Bone marrow (tissue), 2 donors: Measurements from ENCODE around the gene MAP4K1.
A peak's percentile ranks its signal among the peaks of the same experiment; 100 is the strongest.
"Not testable (repeated sequence)": the region's sequence is repeated elsewhere in the genome, so short reads cannot be mapped to it uniquely, and the experiment has no call there.

Experiments used
- DNase-seq, 2 donors: peaks; one replicate each; lab custom pipeline; 2025; lab: John Stamatoyannopoulos, UW

Gene MAP4K1

GRCh38 chr19:38624822-38625221, 7.1 kb upstream of the MAP4K1 start:
- DNase-seq: no peak

- no peak for DNase-seq
These were observed 1.8 kb upstream of the MAP4K1 start for GRCh38 chr19:38619361-38620174.

DNA sequence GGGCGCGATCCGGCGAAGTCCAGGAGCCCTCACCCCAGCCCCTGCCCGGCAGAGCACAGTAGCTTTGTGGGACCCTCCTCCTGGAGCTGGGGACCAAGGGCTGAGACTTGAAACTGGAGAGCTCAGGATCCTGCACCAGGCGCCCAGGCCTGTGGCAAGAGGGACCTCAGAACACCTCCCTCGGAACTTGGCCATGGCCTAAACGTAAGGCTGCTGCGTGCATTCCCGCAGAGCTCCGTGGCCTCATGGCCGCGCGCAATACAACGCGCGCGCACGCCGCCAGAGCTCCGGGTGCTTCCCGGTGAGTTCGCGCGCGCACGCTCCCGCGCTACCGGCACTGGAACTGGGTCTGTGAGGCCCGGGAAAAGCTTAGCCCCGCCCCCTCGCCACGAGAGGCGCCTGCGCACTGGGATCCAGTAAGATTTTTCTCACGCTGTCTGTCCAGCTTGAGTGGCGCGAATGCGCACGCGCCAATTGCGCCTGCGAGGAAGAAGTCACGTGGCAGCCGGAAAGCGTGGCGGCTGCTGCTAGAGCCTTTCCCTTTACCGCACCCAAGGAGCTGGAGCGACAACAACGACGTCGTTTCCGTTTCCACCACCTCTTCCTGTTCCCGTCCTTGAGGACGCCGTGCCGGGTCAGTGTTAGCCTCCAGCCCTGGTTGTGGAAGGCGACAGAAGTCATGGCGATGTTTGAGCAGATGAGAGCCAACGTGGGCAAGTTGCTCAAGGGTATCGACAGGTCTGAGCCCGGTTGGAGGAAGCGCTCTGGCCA, 1.0 kb upstream of the MAP4K1 start, which contains the start of gene EIF3K:
EIF3K (plus strand) TSS at position 599 of the 771 bp plus-strand sequence; CDS start at position 680, 81 bp downstream.
- DNase-seq: peak; percentile 92 to 96

GRCh38 chr19:38617283-38617763, 430 bp downstream of the MAP4K1 start:
- DNase-seq: no peak

- DNase-seq: no peak
These were observed 1.5 kb downstream of the MAP4K1 start for GRCh38 chr19:38616265-38616664.

DNA sequence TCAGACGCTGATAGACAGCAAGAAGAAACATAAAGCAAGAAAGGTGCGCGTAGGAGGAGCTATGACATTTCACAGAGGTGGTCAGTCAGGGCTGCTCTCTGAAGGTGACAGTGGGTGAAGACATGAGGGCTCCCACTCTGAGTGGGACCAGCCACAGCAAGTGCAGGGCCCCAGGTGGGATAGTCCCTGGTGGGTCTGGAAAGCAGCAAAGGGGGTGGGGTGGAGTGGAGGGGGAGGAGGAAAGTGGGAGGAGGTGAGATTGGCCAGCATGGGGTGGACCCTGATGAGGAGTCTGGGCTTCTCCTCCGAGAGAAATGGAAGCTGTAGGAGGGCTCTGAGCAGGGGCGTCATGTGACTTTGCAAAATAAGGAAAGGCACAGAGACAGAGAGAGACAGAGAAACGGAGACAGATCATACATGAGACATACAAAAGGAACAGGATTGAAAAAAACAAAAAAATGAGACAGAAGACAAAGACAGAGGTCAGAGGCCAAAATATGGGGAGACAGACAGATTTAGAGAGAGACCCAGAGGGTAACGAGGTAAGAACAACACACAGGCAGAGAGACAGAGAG, 2.7 kb downstream of the MAP4K1 start:
- no peak for DNase-seq

- no peak for DNase-seq
These were observed 3.5 kb downstream of the MAP4K1 start for GRCh38 chr19:38614289-38614688.

DNA sequence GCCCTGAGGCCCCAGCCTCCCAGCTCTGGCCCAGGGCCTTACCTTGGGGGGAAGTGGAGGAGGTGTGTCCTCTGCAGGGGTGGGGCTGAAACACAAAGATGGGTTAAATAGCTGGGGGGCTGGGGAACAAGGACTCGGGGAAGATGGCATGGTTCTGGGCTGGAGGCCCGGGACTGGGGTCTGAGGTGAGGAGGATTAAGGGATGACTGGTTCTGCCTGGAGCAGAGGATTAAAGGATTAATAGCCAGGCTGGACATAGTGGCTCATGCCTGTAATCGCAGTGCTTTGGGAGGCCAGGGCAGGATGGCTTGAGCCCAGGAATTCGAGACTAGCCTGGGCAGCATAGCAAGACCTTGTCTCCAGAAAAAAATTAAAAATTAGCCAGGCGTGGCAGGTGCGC, 11.6 kb downstream of the MAP4K1 start:
- no peak for DNase-seq

DNA sequence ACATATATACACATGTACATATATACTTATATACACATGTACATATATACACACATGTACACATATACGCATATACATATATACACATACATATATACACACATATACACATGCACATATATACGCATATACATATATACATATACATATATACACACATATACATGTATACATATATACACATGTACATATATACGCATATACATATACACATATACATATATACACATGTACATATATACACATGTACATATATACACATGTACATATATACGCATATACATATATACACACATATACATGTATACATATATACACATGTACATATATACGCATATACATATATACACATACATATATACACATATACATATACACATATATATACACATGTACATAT, 14.9 kb downstream of the MAP4K1 start:
- not testable (repeated sequence) for DNase-seq

GRCh38 chr19:38599722-38600121, 18.0 kb downstream of the MAP4K1 start:
- no peak for DNase-seq

- no peak for DNase-seq
These were observed 20.7 kb downstream of the MAP4K1 start for GRCh38 chr19:38597075-38597474.

DNA sequence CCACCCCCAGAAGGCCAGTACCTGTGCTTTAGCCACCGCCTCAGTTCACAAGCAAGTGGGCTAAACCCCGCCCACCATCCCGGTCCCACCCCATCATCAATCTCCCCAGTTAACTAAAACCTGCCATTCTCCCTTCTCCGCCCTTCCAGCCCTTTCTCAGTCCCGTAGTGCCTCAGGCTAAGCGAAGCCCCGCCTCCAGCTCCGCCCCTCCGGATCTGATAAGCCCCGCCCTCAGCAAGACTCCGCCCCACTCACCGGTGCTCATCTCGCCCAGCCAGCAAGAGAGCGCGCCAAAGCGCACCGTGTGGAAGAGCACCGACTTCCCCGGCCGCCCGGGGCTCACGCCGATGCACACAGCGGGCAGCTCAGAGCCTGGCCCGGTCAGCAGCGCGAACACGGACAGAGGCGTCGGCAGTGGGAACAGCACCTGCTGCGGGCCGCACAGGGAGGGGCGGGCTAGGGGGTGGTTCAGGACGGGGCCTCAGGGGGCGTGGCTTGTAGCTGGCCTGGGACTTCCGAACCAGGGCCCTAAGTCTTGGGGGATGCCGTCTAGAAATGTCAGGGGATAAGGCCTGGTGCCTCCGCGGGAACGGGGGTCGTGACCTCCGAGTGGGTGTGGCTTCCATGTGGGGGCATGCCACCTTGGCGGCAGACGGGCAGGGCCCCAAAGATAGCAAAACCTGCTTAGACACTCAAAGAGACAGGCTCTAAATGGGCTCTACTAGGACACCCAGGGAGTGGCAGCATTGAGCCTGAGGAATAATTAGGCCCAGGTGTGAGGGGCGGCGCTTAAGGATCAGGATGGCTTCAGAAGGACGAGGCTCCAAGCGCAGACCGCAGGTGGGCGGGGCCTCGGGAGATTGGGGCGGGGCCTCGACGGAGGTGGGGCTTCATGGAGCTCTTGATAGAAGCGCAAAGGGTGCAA, 21.4 kb downstream of the MAP4K1 start:
- DNase-seq: no peak

GRCh38 chr19:38592940-38593339, 24.8 kb downstream of the MAP4K1 start:
- DNase-seq: no peak

DNA sequence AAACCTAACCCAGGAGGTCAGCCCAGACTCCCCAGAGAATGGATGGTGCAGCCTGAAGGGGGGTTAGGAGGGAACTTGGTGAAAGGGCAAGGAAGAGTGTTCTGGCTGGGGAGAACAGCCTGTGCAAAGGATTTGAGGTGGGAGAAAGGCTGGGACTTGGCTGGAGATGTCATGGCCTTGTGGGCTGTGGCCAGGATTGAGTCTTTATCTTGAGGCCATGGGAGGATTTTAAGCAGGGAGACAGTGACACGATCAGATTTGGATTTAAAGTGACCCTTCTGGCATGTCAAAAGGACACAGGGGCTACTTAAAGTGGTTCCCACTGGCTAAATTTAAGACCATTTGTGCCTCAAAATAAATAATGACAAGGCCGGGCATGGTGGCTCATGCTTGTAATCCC, 29.7 kb downstream of the MAP4K1 start:
- DNase-seq: no peak

DNA sequence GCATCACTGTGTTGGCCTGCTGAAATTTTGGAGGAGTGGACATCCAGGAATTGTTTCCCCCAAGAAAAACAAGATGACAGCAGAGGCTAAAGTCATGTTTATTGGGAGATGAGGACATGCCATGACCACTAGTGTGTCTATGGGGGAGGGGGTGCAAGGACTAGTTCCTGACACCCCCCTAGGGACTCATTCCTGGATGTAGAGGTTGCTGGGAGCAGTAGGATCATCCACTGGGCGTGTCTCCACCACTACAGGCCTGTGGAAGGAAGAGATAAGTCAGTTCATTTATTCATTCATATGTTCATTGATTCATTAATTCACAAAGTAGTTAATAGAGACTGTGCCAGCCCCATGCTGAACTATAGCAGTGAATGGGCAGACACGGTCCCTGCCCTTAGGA, 30.2 kb downstream of the MAP4K1 start:
- no peak for DNase-seq

DNA sequence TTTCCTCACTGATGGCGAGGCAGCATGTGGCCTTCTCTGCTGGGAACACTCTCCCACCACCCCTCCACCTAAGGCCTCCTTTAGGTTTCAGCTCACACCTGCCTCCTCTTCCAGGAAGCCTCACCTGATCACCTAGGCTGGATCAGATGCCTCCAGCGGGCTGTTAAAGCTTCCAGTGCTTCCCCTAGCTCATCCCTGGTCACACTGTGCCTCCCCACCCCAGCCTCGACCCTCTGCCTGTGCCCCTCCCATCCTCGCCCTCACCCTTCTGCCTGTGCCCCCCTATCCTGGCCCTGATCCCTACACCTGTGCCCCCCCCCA, 33.8 kb downstream of the MAP4K1 start:
- DNase-seq: no peak

GRCh38 chr19:38583219-38583984, 34.4 kb downstream of the MAP4K1 start:
- DNase-seq: no peak

- no peak for DNase-seq
These were observed 37.7 kb downstream of the MAP4K1 start for GRCh38 chr19:38580080-38580479.

- DNase-seq: not testable (repeated sequence)
These were observed 38.4 kb downstream of the MAP4K1 start for GRCh38 chr19:38579304-38579703.

GRCh38 chr19:38577826-38578225, 39.9 kb downstream of the MAP4K1 start:
- DNase-seq: no peak

GRCh38 chr19:38571682-38572081, 46.1 kb downstream of the MAP4K1 start:
- DNase-seq: no peak
